Left forelimb (tissue), 1 donor: ENCODE results near the gene HABP4.

Experiments
- DNase-seq: peaks from one replicate; pipeline ENCODE4 v3.0.0-alpha.2; 2018; ENCODE audit warnings: low spot score

HABP4 gene

DNA sequence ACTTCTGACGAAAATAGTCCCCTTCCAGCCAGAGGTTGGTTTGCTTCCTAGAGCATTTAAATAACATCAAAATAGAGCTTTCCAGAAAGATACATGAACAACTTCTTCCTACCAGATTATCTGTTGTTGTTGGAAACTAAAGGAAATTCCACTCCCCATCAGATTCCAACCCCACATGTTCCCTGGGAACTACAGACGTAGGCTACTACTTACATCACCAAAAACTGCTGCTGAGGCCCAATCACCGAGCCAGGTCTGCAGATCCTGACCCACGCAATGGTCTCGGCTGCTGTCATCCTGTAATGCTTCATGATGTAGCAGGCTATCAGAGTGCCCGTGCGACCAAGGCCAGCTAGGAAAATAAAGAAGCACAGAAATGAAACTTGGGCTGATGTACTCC lies 73.4 kb downstream of the HABP4 start:
- DNase-seq = no peak

- DNase-seq = no peak
These were observed 74.1 kb downstream of the HABP4 start for GRCh38 chr9:96524045-96524444.

GRCh38 chr9:96524764-96525163 lies 74.8 kb downstream of the HABP4 start:
- DNase-seq = no peak

GRCh38 chr9:96532173-96532572 lies 82.2 kb downstream of the HABP4 start:
- DNase-seq = no peak

- no peak for DNase-seq
These were observed 90.1 kb downstream of the HABP4 start for GRCh38 chr9:96540106-96540505.
